PC-3 (cell line): ENCODE measurements around the gene BLTP3A. TPM values are rescaled to one million over a fixed set of nuclear protein-coding genes. Genes with fewer than 3 reads are reported as not detected.
"Not testable (repeated sequence)": the region's sequence is repeated elsewhere in the genome, so short reads cannot be mapped to it uniquely, and the experiment has no call there.

ENCODE experiments used
- ATAC-seq: fragments of 200-7000 bp; cut with Tn5 transposase; 2 replicates; pipeline ENCODE4 v1.9.1; 2020; ENCODE audit warnings: mild to moderate bottlenecking, moderate library complexity
- BruUV-seq: library from RNA; stranded (reverse); fragments of 400-500 nt; replicated peaks from 2 replicates; lab custom pipeline; 2021; lab: Mats Ljungman, UMichigan
- CTCF ChIA-PET: fragments of 300-600 bp; sonication (Branson Sonifier 250); formaldehyde crosslinking; loops from one replicate; lab custom pipeline; 2022; ENCODE audit warnings: antibody characterized with exemption; lab: Charles Lee
- POLR2A ChIA-PET: fragments of 300-600 bp; sonication (Branson Sonifier 250); formaldehyde crosslinking; loops from one replicate; lab custom pipeline; 2022; ENCODE audit warnings: antibody characterized with exemption; ENCODE audit not compliant: unreplicated experiment; lab: Charles Lee
- DNase-seq: peaks from one replicate; pipeline ENCODE4 v3.0.0-alpha.2; 2015
- H2AFZ ChIP-seq: fragments of 300-600 bp; sonication (generic); 2 replicates; pipeline ENCODE4 v1.6.0; 2016; ENCODE audit warnings: antibody characterized with exemption, low read length
- H3F3A ChIP-seq: fragments of 300-600 bp; sonication (generic); one replicate; pipeline ENCODE4 v1.6.0; 2017; ENCODE audit warnings: antibody characterized with exemption, low read length, control low read depth, mild to moderate bottlenecking; ENCODE audit not compliant: unreplicated experiment
- H3K27ac ChIP-seq: fragments of 300-600 bp; sonication (generic); 2 replicates; pipeline ENCODE4 v1.5.1; 2016; ENCODE audit warnings: mild to moderate bottlenecking, low read length
- H3K27me3 ChIP-seq: fragments of 300-600 bp; sonication (generic); 2 replicates; pipeline ENCODE4 v1.6.1; 2016; ENCODE audit warnings: low read length, mixed read lengths
- H3K36me3 ChIP-seq: fragments of 300-600 bp; sonication (generic); 2 replicates; pipeline ENCODE4 v1.6.1; 2016; ENCODE audit warnings: low read depth, mixed run types, low read length, mixed read lengths
- H3K4me1 ChIP-seq: fragments of 300-600 bp; sonication (generic); 2 replicates; pipeline ENCODE4 v1.5.1; 2016; ENCODE audit warnings: low read length; ENCODE audit not compliant: insufficient read depth
- H3K4me2 ChIP-seq: fragments of 300-600 bp; sonication (generic); 2 replicates; pipeline ENCODE4 v1.6.0; 2016; ENCODE audit warnings: low read length
- H3K4me3 ChIP-seq: fragments of 300-600 bp; sonication (generic); 2 replicates; pipeline ENCODE4 v1.5.1; 2016; ENCODE audit warnings: mild to moderate bottlenecking, low read length, mixed read lengths
- H3K79me2 ChIP-seq: fragments of 300-600 bp; sonication (generic); 2 replicates; pipeline ENCODE4 v1.6.1; 2017; ENCODE audit warnings: low read length, mixed read lengths
- H3K9ac ChIP-seq: fragments of 300-600 bp; sonication (generic); 2 replicates; pipeline ENCODE4 v1.6.0; 2016; ENCODE audit warnings: mild to moderate bottlenecking, low read length
- H3K9me2 ChIP-seq: fragments of 300-600 bp; sonication (generic); replicated peaks from 2 replicates; pipeline ENCODE4 v1.6.1; 2016; ENCODE audit warnings: mixed run types, low read length, mixed read lengths
- H3K9me3 ChIP-seq: fragments of 300-600 bp; sonication (generic); 2 replicates; pipeline ENCODE4 v1.6.1; 2016; ENCODE audit warnings: low read length, mixed read lengths
- H4K20me1 ChIP-seq: fragments of 300-600 bp; sonication (generic); 2 replicates; pipeline ENCODE4 v1.6.1; 2016; ENCODE audit warnings: low read length, mixed read lengths
- EZH2 ChIP-seq: fragments of 300-600 bp; sonication (generic); IDR thresholded peaks from one replicate; pipeline ENCODE4 v1.6.1; 2017; ENCODE audit warnings: antibody characterized with exemption, mild to moderate bottlenecking, low read length; ENCODE audit not compliant: unreplicated experiment
- EZH2phosphoT487 ChIP-seq: fragments of 300-600 bp; sonication (generic); IDR thresholded peaks from 2 replicates; pipeline ENCODE4 v1.6.1; 2018; ENCODE audit warnings: mild to moderate bottlenecking, antibody characterized with exemption, low read length, borderline replicate concordance
- intact Hi-C: fragments of 100-400 bp; cut with micrococcal nuclease; formaldehyde crosslinking; loops from 2 replicates; pipeline ENCODE4 v1.9.0; 2023
- total RNA-seq: library from RNA; depleted of rRNA; stranded (reverse); fragments of >200 nt; gene quantifications from 2 replicates; pipeline ENCODE4 v1.2.3, GENCODE V29; 2014
- TF ChIP-seq, protein P1 (sequence below): fragments of 300-600 bp; sonication (generic); conservative IDR thresholded peaks from 2 replicates; pipeline ENCODE4 v1.5.1; 2017; ENCODE audit warnings: antibody characterized with exemption, low read depth, mild to moderate bottlenecking, low read length

BLTP3A gene
- total RNA-seq, 1 experiment from 2014 or later: 10.6 TPM

- Histone ChIP-seq H3K27me3 (no peaks in the 10 kb centered on the region), H3K27ac (no peak overlapping the region), H3K79me2 (peaks cover 65% of the 10 kb centered on the region), H3F3A (peaks cover 5% of the 10 kb centered on the region), H2AFZ (no peak overlapping the region), H3K4me3 (no peak overlapping the region), H3K4me2 (no peak overlapping the region), H3K4me1 (peaks cover 21% of the 10 kb centered on the region), H3K9ac (no peak overlapping the region), H3K9me3 (no peaks in the 10 kb centered on the region), H4K20me1 (no peaks in the 10 kb centered on the region), H3K36me3 (no peaks in the 10 kb centered on the region), H3K9me2 (no peaks in the 10 kb centered on the region)
- CTCF ChIA-PET: no interaction called here
- no TSS peak for BruUV-seq
- intact Hi-C loops: no loop called here
- DNase-seq: no peak
- POLR2A ChIA-PET: no interaction called here
- TF ChIP-seq, protein P1, sequence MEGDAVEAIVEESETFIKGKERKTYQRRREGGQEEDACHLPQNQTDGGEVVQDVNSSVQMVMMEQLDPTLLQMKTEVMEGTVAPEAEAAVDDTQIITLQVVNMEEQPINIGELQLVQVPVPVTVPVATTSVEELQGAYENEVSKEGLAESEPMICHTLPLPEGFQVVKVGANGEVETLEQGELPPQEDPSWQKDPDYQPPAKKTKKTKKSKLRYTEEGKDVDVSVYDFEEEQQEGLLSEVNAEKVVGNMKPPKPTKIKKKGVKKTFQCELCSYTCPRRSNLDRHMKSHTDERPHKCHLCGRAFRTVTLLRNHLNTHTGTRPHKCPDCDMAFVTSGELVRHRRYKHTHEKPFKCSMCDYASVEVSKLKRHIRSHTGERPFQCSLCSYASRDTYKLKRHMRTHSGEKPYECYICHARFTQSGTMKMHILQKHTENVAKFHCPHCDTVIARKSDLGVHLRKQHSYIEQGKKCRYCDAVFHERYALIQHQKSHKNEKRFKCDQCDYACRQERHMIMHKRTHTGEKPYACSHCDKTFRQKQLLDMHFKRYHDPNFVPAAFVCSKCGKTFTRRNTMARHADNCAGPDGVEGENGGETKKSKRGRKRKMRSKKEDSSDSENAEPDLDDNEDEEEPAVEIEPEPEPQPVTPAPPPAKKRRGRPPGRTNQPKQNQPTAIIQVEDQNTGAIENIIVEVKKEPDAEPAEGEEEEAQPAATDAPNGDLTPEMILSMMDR: no peak
- TF ChIP-seq EZH2phosphoT487: no peak
- no peak for TF ChIP-seq EZH2
- no peak for ATAC-seq
Observed at GRCh38 chr6:34804543-34804942, 12.7 kb downstream of the BLTP3A start.

DNA sequence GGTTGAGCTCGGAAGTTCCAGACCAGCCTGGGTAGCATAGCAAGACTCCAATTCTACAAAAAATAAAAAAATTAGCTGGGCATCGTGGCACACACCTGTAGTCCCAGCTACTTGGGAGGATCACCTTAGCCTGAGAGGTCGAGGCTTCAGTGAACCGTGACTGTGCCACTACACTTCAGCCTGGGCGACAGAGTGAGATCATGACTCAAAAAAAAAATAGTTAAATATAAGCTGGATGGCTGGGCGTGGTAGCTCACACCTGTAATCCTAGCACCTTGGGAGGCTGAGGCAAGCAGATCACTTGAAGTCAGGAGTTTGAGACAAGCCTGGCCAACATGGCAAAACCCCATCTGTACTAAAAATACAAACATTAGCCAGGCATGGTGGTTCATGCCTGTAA is 13.2 kb downstream of the BLTP3A start:
- CTCF ChIA-PET, intact Hi-C loops, H3K4me3 ChIP-seq, H3K9me2 ChIP-seq, H3K9ac ChIP-seq, BruUV-seq, DNase-seq, H3K27me3 ChIP-seq, H3K27ac ChIP-seq, H4K20me1 ChIP-seq, ATAC-seq, H3K9me3 ChIP-seq, H3K36me3 ChIP-seq, H2AFZ ChIP-seq, H3F3A ChIP-seq, H3K4me2 ChIP-seq: not testable (repeated sequence)
- Histone ChIP-seq H3K79me2 (peaks cover 59% of the 10 kb centered on the region), H3K4me1 (peaks cover 24% of the 10 kb centered on the region)
- POLR2A ChIA-PET: interaction anchor here (0.6 kb wide), 1 partner anchor 812 kb away, joined by 4 read pairs; no protein-coding TSS in a partner anchor

DNA sequence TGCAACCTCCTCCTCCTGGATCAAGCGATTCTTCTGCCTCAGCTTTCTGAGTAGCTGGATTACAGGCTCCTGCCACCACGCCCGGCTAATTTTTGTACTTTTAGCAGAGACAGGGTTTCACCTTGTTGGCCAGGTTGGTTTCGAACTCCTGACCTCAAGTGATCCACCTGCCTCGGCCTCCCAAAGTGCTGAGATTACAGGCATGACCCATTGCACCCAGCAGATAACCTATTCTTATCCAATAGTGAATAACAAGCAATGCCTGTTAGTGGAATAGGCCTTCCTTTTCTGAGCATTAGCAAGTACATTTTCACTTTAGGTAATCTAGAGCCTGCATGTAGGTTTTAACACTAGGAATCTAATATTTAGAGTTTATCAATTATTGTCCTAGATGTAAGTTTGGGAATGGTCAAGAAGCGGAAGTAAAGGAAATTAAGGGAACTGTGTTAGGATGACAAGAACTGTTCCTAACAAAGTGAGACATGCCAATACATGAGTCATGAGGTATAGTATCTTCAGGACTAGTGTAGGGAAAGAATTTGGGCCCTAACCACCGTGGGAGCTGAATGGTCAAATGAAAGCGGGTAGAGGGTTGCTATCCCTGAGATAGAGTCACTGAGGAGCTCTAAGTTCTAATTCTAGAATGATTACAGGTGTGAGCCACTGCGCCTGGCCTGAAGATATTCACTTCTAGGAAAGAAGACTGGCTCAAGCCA is 15.0 kb downstream of the BLTP3A start:
- H3K36me3 ChIP-seq: no peaks in the 10 kb centered on the region
- DNase-seq (peak; percentile 58), ATAC-seq (no peak)
- H3K9me2 ChIP-seq: no peaks in the 10 kb centered on the region
- H3K4me2 ChIP-seq: no peak overlapping the region
- peaks cover 60% of the 10 kb centered on the region for H3K79me2 ChIP-seq
- H2AFZ ChIP-seq: no peak overlapping the region
- CTCF ChIA-PET: no interaction called here
- H3K27me3 ChIP-seq: no peaks in the 10 kb centered on the region
- H3K9me3 ChIP-seq: no peaks in the 10 kb centered on the region
- peaks cover 11% of the 10 kb centered on the region for H3F3A ChIP-seq
- no peak overlapping the region for H3K27ac ChIP-seq
- H3K9ac ChIP-seq: no peak overlapping the region
- TF ChIP-seq, protein P1: no peak
- TF ChIP-seq EZH2phosphoT487: no peak
- no peak for TF ChIP-seq EZH2
- no TSS peak for BruUV-seq
- H4K20me1 ChIP-seq: peaks cover 7% of the 10 kb centered on the region; the same call in 1 of the 2 replicates
- peaks cover 41% of the 10 kb centered on the region for H3K4me1 ChIP-seq
- intact Hi-C loops: no loop called here
- POLR2A ChIA-PET: no interaction called here
- no peak overlapping the region for H3K4me3 ChIP-seq

GRCh38 chr6:34808473-34808872 is 16.6 kb downstream of the BLTP3A start:
- CTCF ChIA-PET, H3K36me3 ChIP-seq, H3K9me2 ChIP-seq, H2AFZ ChIP-seq, POLR2A ChIA-PET, H3K9ac ChIP-seq, H3K4me3 ChIP-seq, ATAC-seq, H3K4me2 ChIP-seq, H4K20me1 ChIP-seq, H3K9me3 ChIP-seq, intact Hi-C loops, H3K27me3 ChIP-seq, DNase-seq, BruUV-seq, H3K27ac ChIP-seq: not testable (repeated sequence)
- Histone ChIP-seq H3K79me2 (peaks cover 71% of the 10 kb centered on the region), H3K4me1 (peaks cover 41% of the 10 kb centered on the region), H3F3A (peaks cover 11% of the 10 kb centered on the region)

GRCh38 chr6:34809419-34809818 is 17.5 kb downstream of the BLTP3A start:
- H3K27ac ChIP-seq: peak overlapping the region; percentile 73
- BruUV-seq, H3K9ac ChIP-seq, H4K20me1 ChIP-seq, H3K4me2 ChIP-seq, H3K36me3 ChIP-seq, H3K9me2 ChIP-seq, CTCF ChIA-PET, POLR2A ChIA-PET, DNase-seq, H3K4me3 ChIP-seq, H2AFZ ChIP-seq, ATAC-seq, H3K9me3 ChIP-seq, intact Hi-C loops, H3K27me3 ChIP-seq: not testable (repeated sequence)
- H3F3A ChIP-seq: peaks cover 11% of the 10 kb centered on the region
- peaks cover 41% of the 10 kb centered on the region for H3K4me1 ChIP-seq
- H3K79me2 ChIP-seq: peaks cover 71% of the 10 kb centered on the region
